Camera-type eye (tissue), 1 donor: ENCODE measurements around the gene LRP4. TPM values are rescaled to one million over a fixed set of nuclear protein-coding genes. Genes with fewer than 3 reads are reported as not detected.

Source experiments
- total RNA-seq: library from RNA; depleted of rRNA; stranded (reverse); fragments of >200 nt; gene quantifications from one replicate; pipeline ENCODE4 v1.2.3, GENCODE V29; 2014

LRP4 gene
- 31.1 TPM for total RNA-seq

GRCh38 chr11:46918083-46918787 lies at the start of gene LRP4:
TSS of gene LRP4 (minus strand) at chr11:46918550. CDS start at chr11:46918379, 171 bp downstream.

DNA sequence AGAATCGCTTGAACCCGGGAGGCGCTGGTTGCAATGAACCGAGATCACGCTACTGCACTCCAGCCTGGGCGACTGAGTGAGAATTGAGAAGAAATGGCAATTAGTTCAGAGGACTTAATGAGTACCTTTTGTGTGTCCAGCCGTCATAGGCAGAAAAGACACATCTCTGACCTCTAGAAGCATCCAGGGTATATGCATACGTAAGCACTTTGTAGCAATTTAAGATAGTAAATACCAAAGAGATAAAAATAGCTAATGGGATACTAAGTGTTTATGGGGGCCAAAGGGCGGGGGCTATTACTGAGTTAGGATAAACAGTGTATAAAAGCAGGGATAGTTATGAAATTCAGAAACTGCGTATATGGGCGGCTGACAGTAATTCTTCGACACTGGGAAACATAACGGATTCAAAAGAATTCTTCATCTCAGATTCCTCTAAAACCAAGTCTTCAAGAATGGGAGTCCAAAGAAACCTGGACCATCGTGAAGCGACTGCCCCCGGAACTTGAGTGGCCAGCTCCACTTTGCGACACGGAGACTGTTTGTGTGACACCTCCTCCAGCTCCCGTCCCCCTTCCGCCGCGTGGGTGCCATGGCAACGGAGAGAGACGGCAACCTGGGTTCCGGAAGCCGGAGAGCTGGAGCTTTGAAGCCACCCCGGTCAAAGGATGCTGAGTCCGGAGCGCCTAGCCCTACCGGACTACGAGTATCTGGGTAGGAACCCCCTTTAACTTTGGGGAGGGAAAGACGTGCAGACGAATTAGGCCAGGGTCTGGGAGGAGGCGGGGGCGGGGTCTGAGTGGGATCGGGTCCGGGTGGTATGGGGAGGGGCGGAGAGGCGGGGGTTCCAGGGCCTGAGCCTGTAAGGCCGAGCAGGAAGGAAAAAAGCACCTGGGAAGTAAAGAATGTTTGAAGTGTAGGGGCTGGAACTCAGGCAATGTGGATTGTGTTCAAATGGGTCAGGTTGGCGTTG lies 18.1 kb upstream of the LRP4 start, which contains the start of gene CSTPP1:
Gene CSTPP1 (plus strand): TSS at position 624 of the 973 bp plus-strand sequence. CDS start 45 bp downstream, at position 669.

DNA sequence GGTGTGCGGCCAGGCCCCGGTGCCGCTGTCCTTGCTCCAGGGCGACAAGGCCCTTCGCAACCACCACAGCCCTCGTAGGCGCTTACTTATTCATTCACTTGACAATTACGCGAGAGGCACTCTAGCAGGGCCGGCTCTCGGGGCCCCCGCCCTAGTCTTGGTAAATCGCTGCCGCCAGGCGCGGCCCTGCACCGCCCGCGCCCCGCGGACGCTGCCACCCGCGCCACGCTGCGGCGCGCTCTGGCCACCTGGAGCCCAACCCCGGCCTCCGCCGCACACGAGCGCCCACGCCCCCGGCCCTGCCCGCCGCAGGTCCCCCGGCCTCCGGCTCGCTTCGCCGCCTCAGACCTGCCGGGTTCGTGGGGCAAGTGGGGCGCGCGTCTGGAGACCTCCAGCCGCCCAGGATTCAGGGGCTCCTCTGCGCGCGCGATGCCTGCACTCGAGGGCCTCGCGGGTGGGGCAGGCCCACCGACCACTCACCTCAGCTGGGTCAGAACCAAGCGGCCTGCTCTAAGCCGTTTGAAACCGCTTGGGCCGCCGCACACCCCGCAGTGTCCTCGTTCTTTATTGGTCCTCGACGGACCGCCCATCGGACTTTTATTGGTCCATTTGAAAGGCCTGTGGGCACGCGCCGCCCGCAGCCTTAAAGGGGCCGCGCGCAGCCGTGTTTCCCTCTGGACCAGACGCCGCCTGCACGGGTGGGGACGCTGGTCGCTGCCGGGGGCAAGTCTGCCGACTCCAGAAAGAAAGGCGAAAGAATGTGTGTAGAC lies 72.4 kb downstream of the LRP4 start, which contains the start of gene CKAP5:
Gene CKAP5 (minus strand): TSS at position 541 of the 770 bp plus-strand sequence. CDS start 25,049 bp downstream, outside the sequence.

Other genes with a start within 250 kb of the LRP4 start
- 32.6 TPM for gene ARHGAP1, start 217.9 kb downstream of the LRP4 start, total RNA-seq
- gene ZNF408, start 217.5 kb downstream of the LRP4 start, total RNA-seq: 9.0 TPM
- gene F2, start 199.3 kb downstream of the LRP4 start, total RNA-seq: not detected
- gene CKAP5, start 72.3 kb downstream of the LRP4 start, total RNA-seq: 118 TPM
- 54.5 TPM for gene CSTPP1, start 18.2 kb upstream of the LRP4 start, total RNA-seq